HG02798 (cell line): ENCODE measurements around the gene LTB4R.
"Not testable (repeated sequence)": the region's sequence is repeated elsewhere in the genome, so short reads cannot be mapped to it uniquely, and the experiment has no call there.

Experiments
- ATAC-seq: cut with Tn5 transposase; IDR thresholded peaks from one replicate; pipeline ENCODE4 v1.9.1; 2021; ENCODE audit warnings: mild to moderate bottlenecking; ENCODE audit not compliant: unreplicated experiment, poor library complexity

LTB4R gene

DNA sequence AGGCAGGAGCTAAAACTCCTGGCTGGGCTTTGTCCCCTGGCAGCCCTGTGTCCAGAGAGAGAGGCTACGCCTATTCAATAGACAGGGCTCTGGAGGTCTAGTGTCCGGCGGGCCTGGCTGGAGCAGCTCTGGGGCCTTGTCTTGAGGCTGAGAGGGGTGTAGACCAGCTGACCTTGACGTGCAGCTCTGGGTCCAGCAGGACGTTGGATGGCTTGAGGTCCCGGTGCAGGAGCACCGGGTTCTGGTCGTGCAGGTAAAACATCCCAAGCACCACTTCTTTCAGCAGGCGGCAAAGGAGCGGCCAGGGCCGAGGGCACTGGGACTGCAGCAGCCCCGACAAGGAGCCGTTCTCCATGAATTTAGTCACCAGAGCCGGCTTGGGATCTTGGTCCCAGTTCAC is 27.5 kb downstream of the LTB4R start:
- ATAC-seq, result no peak

DNA sequence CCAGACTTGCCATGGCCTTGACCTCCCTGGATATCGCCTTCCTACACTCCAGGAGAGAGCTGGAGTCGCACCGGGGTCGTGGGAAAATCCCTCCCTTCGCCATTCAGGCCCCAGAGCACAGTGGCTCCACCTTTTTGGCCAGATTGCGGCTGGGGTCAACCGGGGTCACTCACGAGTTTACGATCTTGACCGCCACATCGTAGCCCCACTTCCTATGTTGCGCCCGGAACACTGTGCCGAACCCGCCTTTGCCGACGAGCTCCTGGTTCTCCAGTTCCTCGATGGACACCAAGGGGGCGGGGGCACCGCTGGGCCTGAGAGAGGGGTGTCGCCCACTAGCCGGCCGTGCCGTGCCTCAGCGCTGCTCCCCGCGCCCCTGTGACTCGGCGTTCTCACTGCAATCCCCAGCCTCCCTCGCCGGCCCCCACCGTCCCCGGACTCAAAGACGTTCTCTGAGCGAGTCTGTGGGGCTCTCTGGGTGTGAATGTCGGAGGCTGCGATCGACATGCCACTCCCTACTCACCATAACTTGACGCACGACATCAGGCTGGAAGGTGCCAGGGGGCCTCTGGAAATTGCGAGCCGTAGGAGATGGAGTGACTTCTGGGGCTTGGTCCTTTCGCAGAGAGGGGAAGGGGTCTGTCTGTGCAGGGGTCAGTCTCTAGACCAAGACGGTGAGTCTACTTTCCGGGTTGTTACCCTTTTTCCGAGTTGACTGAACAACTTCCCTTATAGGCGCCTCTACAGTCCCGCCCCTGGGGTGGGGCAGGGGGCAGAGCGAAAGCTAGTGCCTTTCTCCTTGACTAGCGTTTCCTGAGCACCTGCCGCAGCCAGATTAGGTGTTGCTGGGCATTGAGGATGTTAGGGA is 28.2 kb downstream of the LTB4R start, which contains the start of gene RIPK3:
TSS of gene RIPK3 (minus strand) at position 708 of the 868 bp plus-strand sequence. CDS start at position 543, 165 bp downstream.
- ATAC-seq, result peak; percentile 80

DNA sequence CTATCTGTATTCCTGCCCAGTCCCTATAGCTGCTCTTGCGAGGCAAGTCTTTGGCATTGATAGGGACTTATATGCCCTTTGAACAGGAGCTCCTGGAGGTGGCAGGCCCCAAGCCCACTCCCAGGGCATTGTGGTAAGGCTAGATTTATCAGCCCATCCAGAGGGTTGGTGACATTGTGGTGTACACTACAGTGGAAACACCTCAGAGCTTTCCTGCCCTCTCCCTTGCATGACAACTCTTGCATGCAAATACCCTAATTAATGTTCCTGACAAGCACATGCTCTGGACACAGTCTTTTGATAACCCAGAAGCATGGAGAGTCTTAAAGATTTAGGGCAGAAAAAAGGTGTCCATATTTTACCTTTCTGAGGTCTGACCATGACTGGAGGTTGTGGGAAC is 29.3 kb downstream of the LTB4R start:
- no peak for ATAC-seq

DNA sequence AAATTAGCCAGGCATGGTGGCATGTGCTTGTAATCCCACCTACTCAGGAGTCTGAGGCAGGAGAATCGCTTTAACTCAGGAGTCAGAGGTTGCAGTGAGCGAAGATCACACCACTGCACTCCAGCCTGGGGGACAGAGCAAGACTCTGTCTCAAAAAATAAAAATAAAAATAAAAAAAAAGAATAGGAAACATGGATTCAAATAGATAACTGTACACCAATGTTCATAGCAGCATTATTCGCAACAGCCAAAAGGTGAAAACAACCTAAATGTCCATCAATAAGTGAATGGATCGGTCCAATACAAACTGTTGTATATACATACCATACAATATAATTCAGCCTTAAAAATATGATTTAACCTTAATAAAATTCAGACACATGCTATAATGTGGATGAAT is 31.6 kb downstream of the LTB4R start:
- no peak for ATAC-seq

DNA sequence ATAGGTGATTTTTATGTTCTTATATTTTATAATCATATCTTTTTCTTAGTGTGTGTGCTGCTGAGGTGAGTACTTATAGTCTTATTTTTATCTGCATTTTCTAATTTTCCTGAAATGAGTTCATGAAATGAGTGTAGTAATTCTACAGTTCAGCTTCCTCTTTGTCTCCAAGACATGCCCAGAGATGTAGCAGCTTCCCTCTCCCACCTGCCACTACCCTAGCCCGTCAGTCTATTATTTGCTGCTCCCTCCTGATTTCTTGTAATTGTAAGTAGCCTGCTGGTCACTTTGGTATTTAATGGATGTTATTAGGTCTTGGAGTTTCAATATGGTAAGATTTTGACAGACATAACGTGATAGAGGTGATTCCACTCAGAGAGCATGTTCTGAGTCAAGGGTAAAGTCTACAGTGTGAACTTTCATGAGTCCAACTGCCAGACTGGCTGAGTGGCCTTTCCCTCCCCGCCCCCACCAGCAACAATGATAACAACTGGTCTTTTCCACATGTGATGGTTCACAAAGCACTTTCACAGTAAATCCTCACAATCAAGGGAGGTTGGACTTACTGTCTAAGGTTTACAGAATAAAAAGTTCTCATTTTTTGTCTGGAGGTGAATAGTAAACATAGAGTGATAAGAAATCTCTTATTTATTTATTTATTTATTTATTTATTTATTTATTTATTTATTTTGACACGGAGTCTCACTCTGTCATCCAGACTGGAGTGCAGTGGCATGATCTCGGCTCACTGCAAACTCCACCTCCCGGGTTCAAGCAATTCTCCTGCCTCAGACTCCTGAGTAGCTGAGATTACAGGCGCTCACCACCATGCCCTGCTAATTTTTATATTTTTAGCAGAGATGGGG is 32.7 kb downstream of the LTB4R start:
- no peak for ATAC-seq

DNA sequence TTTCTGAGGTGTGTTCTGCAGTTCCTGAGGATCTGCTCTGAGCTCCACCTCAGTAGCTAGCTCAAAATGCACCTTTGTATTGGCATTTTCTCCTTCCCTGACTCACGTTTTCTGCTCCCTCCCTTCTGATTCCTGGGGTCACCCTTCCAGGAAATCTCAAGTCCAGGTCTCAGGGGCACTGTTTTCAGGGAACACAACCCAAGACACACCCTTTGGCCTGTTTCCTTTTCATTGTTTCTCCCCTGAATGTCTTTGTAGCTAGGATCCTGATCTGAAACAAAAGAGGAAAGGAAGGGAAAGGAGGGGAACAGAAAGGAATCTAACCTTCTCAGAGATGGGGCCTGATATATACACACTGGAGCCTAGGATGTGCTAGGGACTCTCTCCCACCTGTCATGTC is 35.8 kb downstream of the LTB4R start:
- ATAC-seq, result no peak

DNA sequence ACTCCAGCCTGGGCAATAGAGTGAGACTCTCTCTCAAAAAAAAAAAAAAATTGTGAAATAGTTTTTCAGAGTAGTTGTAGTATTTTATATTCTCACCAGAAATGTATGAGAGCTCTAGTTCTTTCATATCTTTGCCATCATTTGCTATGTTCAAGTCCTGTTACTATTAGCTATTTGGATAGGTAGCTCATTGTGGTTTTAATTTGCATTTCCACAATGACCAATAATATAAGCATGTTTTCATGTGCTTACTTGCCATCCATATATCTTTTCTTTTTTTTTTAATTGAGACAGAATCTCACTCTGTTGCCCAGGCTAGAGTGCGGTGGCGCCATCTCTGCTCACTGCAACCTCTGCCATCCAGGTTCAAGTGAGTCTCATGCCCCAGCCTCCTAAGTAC is 36.9 kb downstream of the LTB4R start:
- no peak for ATAC-seq

DNA sequence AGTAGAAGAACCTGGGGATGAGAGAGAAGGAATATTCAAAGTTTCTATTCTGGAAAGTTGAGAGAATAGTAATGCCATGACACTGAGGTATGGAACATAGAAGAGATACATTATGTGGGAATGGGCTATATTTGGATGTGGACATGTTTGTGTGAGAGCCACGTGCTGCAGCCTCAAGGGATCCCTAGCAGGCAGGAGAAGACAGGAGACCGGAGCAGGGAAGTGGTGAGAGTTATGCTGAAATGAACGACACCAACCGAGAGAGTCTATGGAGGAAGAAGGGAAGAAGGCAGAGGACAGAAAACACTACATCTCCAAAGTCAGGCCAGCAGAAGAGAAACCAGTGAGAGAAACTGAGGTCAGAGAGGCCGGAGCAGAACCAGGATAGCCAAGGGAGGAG is 38.4 kb downstream of the LTB4R start:
- no peak for ATAC-seq

DNA sequence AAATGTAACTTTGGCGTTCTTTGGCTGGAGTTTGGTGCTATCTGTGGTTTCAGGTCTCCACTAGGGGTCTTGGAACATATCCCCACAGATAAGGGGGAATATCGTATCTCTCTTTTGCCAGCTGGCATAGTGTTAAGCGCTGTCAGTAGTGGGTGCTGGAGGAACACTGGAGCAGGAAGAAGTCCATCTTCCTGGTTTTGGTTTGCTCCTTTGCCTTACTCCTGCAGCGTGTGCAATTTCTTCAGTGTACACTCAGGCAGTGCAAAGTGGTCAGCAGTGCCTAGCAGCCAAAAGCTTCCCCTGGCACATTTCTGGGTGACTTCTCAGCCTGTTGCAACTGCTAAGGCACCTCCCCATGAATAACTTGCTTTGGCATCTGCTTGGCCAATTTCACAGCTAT is 40.2 kb downstream of the LTB4R start:
- no peak for ATAC-seq

DNA sequence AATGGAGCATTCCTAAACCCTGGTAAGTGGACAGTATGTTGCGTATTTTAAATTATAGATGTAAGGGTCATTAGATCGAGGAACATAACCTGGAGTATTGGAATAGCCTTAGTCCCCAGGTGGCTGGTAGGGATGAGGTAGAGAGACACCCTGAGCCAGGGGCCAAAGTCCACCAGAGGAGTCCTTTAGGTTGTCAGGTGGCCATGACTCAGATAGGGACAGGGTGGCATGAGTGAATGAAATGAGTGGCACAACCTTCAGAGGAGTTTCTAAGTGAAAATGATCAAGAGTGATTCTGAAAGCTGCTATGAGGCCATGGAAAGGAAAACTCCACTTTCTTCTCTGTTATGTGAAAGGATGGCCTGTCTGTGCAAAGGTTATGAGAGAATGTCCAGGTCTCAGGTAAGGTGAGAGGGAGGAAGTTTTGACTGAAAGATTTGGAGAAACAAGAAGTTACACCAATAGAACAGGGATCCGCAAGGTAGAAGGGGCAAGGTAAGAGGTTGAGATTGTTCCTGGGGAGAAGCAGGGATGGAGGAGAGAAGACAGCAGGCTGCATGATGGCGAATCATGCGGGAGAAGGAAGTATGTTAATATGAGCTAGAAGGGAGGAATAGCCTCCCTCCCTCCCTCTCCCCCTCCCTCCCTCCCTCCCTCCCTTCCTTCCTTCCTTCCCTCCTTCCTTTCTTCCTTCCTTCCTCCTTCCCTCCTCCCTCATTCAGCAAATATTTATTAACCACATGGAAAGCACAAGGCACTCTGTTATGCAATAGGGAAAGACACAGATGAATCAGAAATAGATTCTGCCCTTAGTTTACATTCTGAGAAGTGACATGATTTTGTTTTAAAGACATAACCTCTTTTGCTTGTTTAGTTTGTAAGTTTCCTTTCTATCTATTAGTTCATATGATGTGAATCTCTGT is 42.5 kb downstream of the LTB4R start:
- ATAC-seq, result no peak

DNA sequence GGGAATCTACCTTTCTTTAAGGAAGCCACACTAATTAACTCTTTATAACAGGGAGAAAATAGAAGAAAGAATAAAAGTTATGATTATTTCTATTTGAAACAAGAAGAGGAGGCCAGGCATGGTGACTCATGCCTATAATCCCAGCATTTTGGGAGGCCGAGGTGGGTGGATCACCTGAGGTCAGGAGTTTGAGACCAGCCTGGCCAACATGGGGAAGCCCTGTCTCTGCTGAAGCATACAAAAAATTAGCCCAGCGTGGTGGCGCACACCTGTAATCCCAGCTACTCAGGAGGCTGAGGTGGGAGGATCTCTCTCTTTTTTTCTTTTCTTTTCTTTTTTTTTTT is 43.2 kb downstream of the LTB4R start:
- ATAC-seq, result not testable (repeated sequence)

DNA sequence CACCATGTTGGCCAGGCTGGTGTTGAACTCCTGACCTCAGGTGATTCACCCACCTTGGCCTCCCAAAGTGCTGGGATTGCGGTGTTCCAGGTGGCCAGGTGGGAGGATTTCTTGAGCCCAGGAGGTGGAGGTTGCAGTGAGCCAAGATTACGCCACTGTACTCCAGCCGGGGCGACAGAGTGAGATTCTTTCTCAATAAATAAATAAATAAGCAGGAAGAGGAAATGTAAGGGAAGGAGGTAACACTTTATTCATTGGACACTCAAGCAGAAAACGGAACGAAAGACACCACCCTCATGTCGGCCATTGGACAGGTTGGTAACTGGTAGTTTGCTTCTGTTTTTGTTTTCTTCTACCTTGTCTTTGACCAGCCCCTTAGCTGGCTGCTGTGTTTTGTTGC is 43.7 kb downstream of the LTB4R start:
- ATAC-seq, result no peak

DNA sequence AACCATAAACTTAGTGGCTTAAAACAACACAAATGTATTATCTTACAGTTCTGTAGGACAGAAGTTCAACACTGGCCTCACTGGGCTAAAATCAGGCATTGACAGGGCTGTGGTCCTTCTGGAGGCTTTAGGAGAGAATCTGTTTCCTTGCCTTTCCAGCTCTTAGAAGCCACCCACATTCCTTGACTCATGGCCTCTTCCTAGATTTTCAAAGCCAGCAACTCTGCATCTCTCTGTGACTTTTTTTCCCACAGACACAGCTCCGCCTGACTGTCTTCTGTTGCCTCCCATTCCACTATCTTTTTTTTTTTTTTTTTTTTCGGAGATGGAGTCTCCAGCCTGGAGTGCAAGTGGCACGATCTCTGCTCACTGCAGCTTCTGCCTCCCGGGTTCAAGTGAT is 44.9 kb downstream of the LTB4R start:
- no peak for ATAC-seq

DNA sequence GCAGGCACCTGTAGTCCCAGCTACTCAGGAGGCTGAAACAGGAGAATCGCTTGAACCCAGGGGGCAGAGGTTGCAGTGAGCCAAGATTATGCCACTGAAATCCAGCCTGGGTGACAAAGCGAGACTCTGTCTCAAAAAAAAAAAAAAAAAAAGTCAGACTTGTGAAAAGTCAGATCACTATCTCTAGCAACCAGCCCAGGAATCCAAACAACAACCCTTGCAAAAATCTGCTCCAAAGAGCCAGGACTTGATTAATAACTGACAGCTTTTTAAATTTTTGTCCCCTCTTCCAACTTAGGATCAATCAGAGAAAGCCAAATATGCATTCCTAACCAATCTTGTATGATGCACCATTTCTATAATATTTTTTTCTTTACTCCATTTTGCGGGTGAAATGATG is 49.0 kb downstream of the LTB4R start:
- ATAC-seq, result no peak

DNA sequence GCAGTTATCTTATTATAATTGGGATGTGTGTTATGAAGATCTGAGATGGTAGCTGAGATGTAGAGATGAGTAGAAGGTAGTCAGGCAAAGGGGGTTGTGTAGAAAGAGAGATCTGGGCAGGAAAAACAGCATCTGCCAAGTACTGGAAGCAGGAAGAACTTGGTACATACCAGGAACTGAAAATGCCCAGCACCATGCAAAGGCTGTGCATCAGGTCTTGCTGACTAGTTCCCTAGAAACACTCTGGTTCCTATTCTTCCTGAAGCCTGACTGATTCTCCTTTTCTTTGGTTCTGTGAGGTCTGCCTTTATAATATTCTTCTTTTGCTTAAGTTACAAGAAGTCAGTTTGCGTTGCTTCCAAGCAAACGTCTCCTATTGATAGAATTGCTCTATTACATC is 50.0 kb downstream of the LTB4R start:
- ATAC-seq, result no peak

DNA sequence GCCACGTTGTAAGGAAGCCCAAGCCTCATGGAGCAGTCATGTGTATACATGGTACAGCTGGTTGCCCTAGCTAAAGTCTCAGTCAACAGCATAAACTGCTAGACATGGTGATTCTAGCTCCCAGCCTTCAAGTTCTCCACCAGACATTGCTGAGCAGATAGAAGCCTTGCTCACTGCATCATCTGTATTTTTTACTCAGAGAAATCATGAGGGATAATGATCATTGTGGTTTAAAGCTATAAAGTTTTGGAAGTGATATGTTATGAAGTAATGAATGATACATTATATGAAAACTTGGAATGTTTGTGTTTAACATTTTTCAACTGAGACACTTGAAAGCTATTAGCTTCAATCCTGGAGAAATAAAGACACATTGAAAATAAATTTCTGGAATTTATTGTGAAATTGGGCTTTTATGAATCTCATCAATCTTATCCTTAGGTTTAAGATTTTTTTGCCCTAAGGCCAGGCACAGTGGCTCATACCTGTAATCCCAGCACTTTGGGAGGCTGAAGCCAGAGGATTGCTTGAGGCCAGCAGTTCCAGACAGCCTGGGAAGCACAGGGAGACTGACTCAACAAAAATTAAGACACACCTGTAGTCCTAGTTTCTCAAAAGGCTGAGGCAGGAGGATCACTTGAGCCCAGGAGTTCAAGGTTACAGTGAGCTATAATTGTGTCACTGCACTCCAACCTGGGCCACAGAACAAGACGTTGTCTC is 51.1 kb downstream of the LTB4R start:
- ATAC-seq, result no peak

DNA sequence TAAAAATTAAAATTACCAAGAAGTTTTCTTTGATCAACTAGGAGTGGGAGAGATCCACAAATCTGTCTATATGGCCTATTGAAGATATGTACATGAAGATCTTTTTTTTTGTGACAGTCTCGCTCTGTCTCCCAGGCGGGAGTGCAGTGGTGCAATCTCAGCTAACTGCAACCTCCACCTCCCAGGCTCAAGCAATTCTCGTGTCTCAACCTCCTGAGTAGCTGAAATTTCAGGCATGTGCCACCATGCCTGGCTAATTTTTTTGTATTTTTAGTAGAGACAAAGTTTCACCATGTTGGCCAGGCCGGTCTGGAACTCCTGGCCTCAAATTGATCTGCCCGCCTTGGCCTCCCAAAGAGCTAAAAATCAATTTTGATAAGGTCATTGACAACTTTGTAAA is 52.1 kb downstream of the LTB4R start:
- no peak for ATAC-seq

DNA sequence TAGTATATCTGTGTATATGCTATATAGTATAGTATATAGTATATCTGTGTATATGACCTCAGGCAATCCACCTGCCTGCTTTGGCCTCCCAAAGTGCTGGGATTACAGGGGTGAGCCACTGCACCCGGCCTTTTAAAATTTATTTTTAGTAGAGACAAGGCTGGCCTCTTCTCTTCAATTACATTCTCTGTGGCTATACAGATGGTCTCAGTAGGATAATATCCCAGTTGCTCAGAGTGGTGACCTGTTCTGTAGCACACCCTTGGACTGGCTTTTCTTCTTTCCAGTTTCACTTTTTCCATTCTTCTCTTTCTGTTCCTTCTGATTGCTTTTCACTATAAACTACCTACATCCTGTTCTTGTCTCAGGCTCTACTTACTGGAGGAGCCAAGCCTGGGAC is 53.5 kb downstream of the LTB4R start:
- no peak for ATAC-seq

DNA sequence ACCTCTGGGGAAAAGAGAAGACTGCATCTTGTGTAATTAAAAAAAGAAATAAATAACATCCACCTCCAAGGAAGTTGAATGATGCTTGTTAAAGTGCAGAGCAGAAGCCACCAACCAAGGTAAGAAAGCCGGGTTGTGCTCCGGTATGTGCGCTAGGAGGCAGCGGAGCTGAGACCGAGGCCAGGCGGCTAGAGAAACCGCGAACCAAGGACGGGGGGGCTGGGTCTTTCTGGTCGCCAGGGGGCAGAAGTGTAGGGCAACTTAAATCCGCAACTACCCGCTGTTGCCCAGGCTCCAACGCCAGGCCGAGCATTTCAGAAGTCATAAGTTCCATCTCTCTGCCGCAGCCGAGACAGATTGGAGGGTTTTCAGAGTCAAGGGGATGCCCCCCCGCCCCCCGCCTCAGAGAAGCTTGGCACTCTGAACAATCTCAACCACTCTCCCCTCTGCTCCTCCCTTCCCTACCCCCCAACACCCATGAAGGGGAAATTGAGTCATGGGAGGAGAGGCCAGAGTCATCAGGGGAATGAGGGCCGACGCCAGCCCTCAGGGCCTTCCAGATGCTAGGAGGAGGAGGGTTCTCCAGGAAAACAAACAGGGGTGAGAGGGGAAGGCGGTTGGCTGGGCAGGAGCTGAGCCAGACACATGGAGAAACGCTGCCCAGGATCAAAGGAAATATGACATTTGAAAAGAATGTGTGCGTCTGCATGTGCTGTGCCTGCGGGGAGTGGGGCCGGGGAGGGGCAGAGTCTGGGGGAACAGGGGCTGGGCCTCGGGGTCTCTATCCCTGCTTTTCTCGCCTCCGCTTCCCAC is 54.5 kb downstream of the LTB4R start:
- ATAC-seq, result peak; percentile 42
